Body of pancreas (tissue), 4 donors: ENCODE measurements around the gene CSTPP1. TPM values are rescaled to one million over a fixed set of nuclear protein-coding genes. Genes with fewer than 3 reads are reported as not detected.
"Not testable (repeated sequence)": the region's sequence is repeated elsewhere in the genome, so short reads cannot be mapped to it uniquely, and the experiment has no call there.

Source experiments
- ATAC-seq: fragments of 150-250 bp; one replicate; pipeline ENCODE4 v1.9.1; 2016
- DNase-seq, 4 donors: peaks; one replicate each; pipeline ENCODE4 v3.0.0-alpha.2; 2019
- H3K27ac ChIP-seq, 4 donors: fragments of 200-600 bp; sonication (generic); 1 replicate in 3 of 4; 2 replicates in 1 of 4; pipeline versions ENCODE4 v1.5.1 to v1.6.1; 2016 to 2019; ENCODE audit warnings: mild to moderate bottlenecking in 1 of 4, mixed read lengths in 1 of 4, moderate library complexity in 1 of 4
- H3K27me3 ChIP-seq, 2 donors: fragments of 200-600 bp; sonication (generic); one replicate each; pipeline ENCODE4 v1.6.0; 2016; ENCODE audit warnings: mild to moderate bottlenecking in 1 of 2
- H3K36me3 ChIP-seq, 2 donors: fragments of 200-600 bp; sonication (generic); replicated peaks in 1 of 2; 2 replicates each; pipeline ENCODE4 v1.5.1; 2016; ENCODE audit warnings: low read depth in 2 of 2; ENCODE audit not compliant: insufficient read depth in 1 of 2
- H3K4me1 ChIP-seq: fragments of 200-600 bp; sonication (generic); one replicate; pipeline ENCODE4 v1.6.0; 2016
- H3K4me3 ChIP-seq, 2 donors: fragments of 200-600 bp; sonication (generic); 1 replicate in 1 of 2; 2 replicates in 1 of 2; pipeline ENCODE4 v1.5.1; 2016 to 2019
- H3K9me3 ChIP-seq, 3 donors: fragments of 200-600 bp; sonication (generic); 1 replicate in 2 of 3; 2 replicates in 1 of 3; pipeline ENCODE4 v1.5.1; 2016
- CTCF ChIP-seq, 7 experiments: fragments of 450-650 bp in 4 of 7; fragments of 200-600 bp in 3 of 7; sonication (generic) in 3 of 7; IDR thresholded peaks; one replicate each; pipeline ENCODE4 v1.5.1; 2016 to 2019; ENCODE audit warnings: antibody characterized with exemption in 7 of 7
- POLR2A ChIP-seq, 3 donors: fragments of 450-650 bp; IDR thresholded peaks; one replicate each; pipeline ENCODE4 v1.6.1; 2016; ENCODE audit warnings: antibody characterized with exemption in 3 of 3, mild to moderate bottlenecking in 2 of 3
- WGBS, 2 donors: methylation state at CpG; one replicate each; pipeline ENCODE4 v1.1.5; 2017; 5-methylcytosine and 5-hydroxymethylcytosine counted together
- intact Hi-C: fragments of 100-400 bp; cut with DNase I; formaldehyde crosslinking; loops from one replicate; pipeline ENCODE4 v1.15.1; 2023
- total RNA-seq, 2 donors: library from RNA; depleted of rRNA; stranded (reverse); fragments of >200 nt; gene quantifications; one replicate each; pipeline ENCODE4 v1.1.0, GENCODE V29; 2016

CSTPP1 gene
- total RNA-seq, 2 donors from 2014 or later = 11.2 to 13.2 TPM

- intact Hi-C loops = no loop called here
- H3K4me1 ChIP-seq = no peaks in the 10 kb centered on the region
- no peaks in the 10 kb centered on the region for H3K9me3 ChIP-seq
- no peak overlapping the region for H3K27ac ChIP-seq
- no peak for DNase-seq
- no peaks in the 10 kb centered on the region for H3K36me3 ChIP-seq
- H3K27me3 ChIP-seq = no peaks in the 10 kb centered on the region
- H3K4me3 ChIP-seq = no peak overlapping the region
- ATAC-seq = no peak
- TF ChIP-seq POLR2A (IDR thresholded peaks at IDR 0.05) = no peak
- no peak for TF ChIP-seq CTCF (IDR thresholded peaks at IDR 0.05)
- WGBS, 2 donors = 85 to 90% methylated on average over 3 of the region's 3 CpGs
Observed at GRCh38 chr11:47109727-47110246, 173.2 kb downstream of the CSTPP1 start.

GRCh38 chr11:47111318-47111804 is 174.8 kb downstream of the CSTPP1 start:
- Histone ChIP-seq H3K9me3 (no peaks in the 10 kb centered on the region), H3K4me1 (no peaks in the 10 kb centered on the region), H3K36me3 (no peaks in the 10 kb centered on the region), H3K4me3 (no peak overlapping the region), H3K27me3 (no peaks in the 10 kb centered on the region), H3K27ac (no peak overlapping the region)
- 85 to 93% methylated on average over 8 of the region's 8 CpGs for WGBS, 2 donors
- intact Hi-C loops = no loop called here
- ATAC-seq = no peak
- TF ChIP-seq POLR2A (IDR thresholded peaks at IDR 0.05) = no peak
- no peak for TF ChIP-seq CTCF (IDR thresholded peaks at IDR 0.05)
- no peak for DNase-seq

- H3K4me3 ChIP-seq, ATAC-seq, H3K27ac ChIP-seq, H3K9me3 ChIP-seq, DNase-seq, H3K4me1 ChIP-seq, H3K27me3 ChIP-seq, H3K36me3 ChIP-seq, intact Hi-C loops: not testable (repeated sequence)
- WGBS, 2 donors = 93 to 98% methylated on average over 3 of the region's 4 CpGs
Observed at GRCh38 chr11:47112941-47113340, 176.4 kb downstream of the CSTPP1 start.

GRCh38 chr11:47118958-47119688 is 182.6 kb downstream of the CSTPP1 start:
- peak; percentile 98 to 100 (median 99) for DNase-seq
- peak overlapping the region; percentile 78 to 86 (median 80) for H3K27ac ChIP-seq

GRCh38 chr11:47121056-47121455 is 184.5 kb downstream of the CSTPP1 start:
- no peak for ATAC-seq
- peak overlapping the region in 3 of 4 donors; percentile 25 to 86 (median 79) for H3K27ac ChIP-seq
- no peaks in the 10 kb centered on the region for H3K9me3 ChIP-seq
- no peak overlapping the region for H3K4me3 ChIP-seq
- peaks cover 35% of the 10 kb centered on the region for H3K4me1 ChIP-seq
- no peaks in the 10 kb centered on the region for H3K27me3 ChIP-seq
- no peaks in the 10 kb centered on the region for H3K36me3 ChIP-seq
- intact Hi-C loops = no loop called here
- DNase-seq = no peak
- no peak for TF ChIP-seq POLR2A (IDR thresholded peaks at IDR 0.05)
- no peak for TF ChIP-seq CTCF (IDR thresholded peaks at IDR 0.05)
- WGBS, 2 donors = 33 to 40% methylated on average over 2 of the region's 2 CpGs

More at GRCh38 chr11:47118958-47119688, 182.6 kb downstream of the CSTPP1 start:
- intact Hi-C loops, H3K9me3 ChIP-seq, H3K27me3 ChIP-seq, H3K36me3 ChIP-seq, H3K4me3 ChIP-seq: not testable (repeated sequence)
- ATAC-seq = peak; percentile 87
- WGBS, 2 donors = 8 to 19% methylated on average over 15 to 20 of the region's 20 CpGs
- peak in 2 of 3 donors; percentile 33 to 37 for TF ChIP-seq POLR2A (IDR thresholded peaks at IDR 0.05)
- peaks cover 35% of the 10 kb centered on the region for H3K4me1 ChIP-seq
